ENCODE data around the gene TAT. TPM values are rescaled to one million over a fixed set of nuclear protein-coding genes. Genes with fewer than 3 reads are reported as not detected.

TAT gene
- total RNA-seq = not detected

GRCh38 chr16:71576971-71577370 is at the start of gene TAT:
Gene TAT, minus strand, starts transcription at chr16:71577092. Its CDS starts 677 bp downstream, at chr16:71576415.

GRCh38 chr16:71626018-71626857 is 49.3 kb upstream of the TAT start, which contains the start of gene MARVELD3:
Gene MARVELD3, plus strand, starts transcription at chr16:71626184. Its CDS starts 46 bp downstream, at chr16:71626230.

GRCh38 chr16:71526111-71526631 is 50.7 kb downstream of the TAT start, which contains the start of gene CHST4:
Gene CHST4, plus strand, starts transcription at chr16:71526426. Its CDS starts 10,252 bp downstream, at chr16:71536678.

Small RNAs within 50 kb of the gene (small RNA-seq; reads per million reads assigned to genes)
- gene RNU6-1061P = not detected

Other genes starting within 250 kb of the TAT start
- gene CALB2, start 218.4 kb downstream of the TAT start, total RNA-seq = 208 TPM
- not detected for gene TLE7, start 135.0 kb downstream of the TAT start, total RNA-seq
- gene ZNF23, start 114.8 kb downstream of the TAT start, total RNA-seq = 18.9 TPM
- gene ZNF19, start 87.8 kb downstream of the TAT start, total RNA-seq = 10.4 TPM
- 0.46 TPM for gene CHST4, start 50.7 kb downstream of the TAT start, total RNA-seq
- 0.69 TPM for gene MARVELD3, start 49.1 kb upstream of the TAT start, total RNA-seq
- gene PHLPP2, start 147.6 kb upstream of the TAT start, total RNA-seq = 28.4 TPM
- gene AP1G1, start 231.7 kb upstream of the TAT start, total RNA-seq = 111 TPM

Data from diencephalon (tissue), 1 donor.